Activated B cell treated with CpG ODN at 0.5 μM for 24 hours (primary cell): ENCODE measurements around the gene RAP1GDS1. TPM values are rescaled to one million over a fixed set of nuclear protein-coding genes. Genes with fewer than 3 reads are reported as not detected.
"Not testable (repeated sequence)": the region's sequence is repeated elsewhere in the genome, so short reads cannot be mapped to it uniquely, and the experiment has no call there.

Experiments used
- ATAC-seq: fragments of 200-7000 bp; cut with Tn5 transposase; one replicate; pipeline ENCODE4 v1.10.0; 2021; ENCODE audit warnings: low read depth, mild to moderate bottlenecking, moderate library complexity
- CTCF ChIA-PET: fragments of 350-600 bp; sonication (Branson Sonifier 250); formaldehyde crosslinking; loops from one replicate; lab custom pipeline; 2021; ENCODE audit warnings: antibody characterized with exemption; lab: Charles Lee
- POLR2A ChIA-PET: fragments of 350-600 bp; sonication (Branson Sonifier 250); formaldehyde crosslinking; loops from one replicate; lab custom pipeline; 2021; ENCODE audit warnings: antibody characterized with exemption; lab: Charles Lee
- DNase-seq: peaks from one replicate; pipeline ENCODE4 v3.0.0; 2022
- H3K27ac Mint-ChIP-seq: one replicate; pipeline ENCODE4 v1.8.0; 2020; ENCODE audit warnings: mixed read lengths
- H3K27me3 Mint-ChIP-seq: one replicate; pipeline ENCODE4 v1.8.0; 2021; ENCODE audit warnings: mixed read lengths
- H3K36me3 Mint-ChIP-seq: one replicate; pipeline ENCODE4 v1.8.0; 2021; ENCODE audit warnings: low read depth, mixed read lengths
- H3K4me1 Mint-ChIP-seq: one replicate; pipeline ENCODE4 v1.8.0; 2021; ENCODE audit warnings: mixed read lengths
- H3K4me3 Mint-ChIP-seq: one replicate; pipeline ENCODE4 v1.8.0; 2020; ENCODE audit warnings: mild to moderate bottlenecking, mixed read lengths
- H3K9me3 Mint-ChIP-seq: one replicate; pipeline ENCODE4 v1.8.0; 2020; ENCODE audit warnings: mixed read lengths
- intact Hi-C: fragments of 100-400 bp; cut with micrococcal nuclease; formaldehyde crosslinking; loops from one replicate; pipeline ENCODE4 v1.15.1; 2024
- total RNA-seq: library from RNA; stranded (reverse); gene quantifications from 2 replicates; pipeline ENCODE4 v1.2.3, GENCODE V29; 2022
- TF ChIP-seq, protein P1 (sequence below): fragments of 200-600 bp; IDR thresholded peaks from one replicate; pipeline ENCODE4 v1.8.0; 2022; ENCODE audit warnings: antibody characterized with exemption, mild to moderate bottlenecking

The RAP1GDS1 gene
- total RNA-seq, 1 donor from 2014 or later = 54.6 TPM

DNA sequence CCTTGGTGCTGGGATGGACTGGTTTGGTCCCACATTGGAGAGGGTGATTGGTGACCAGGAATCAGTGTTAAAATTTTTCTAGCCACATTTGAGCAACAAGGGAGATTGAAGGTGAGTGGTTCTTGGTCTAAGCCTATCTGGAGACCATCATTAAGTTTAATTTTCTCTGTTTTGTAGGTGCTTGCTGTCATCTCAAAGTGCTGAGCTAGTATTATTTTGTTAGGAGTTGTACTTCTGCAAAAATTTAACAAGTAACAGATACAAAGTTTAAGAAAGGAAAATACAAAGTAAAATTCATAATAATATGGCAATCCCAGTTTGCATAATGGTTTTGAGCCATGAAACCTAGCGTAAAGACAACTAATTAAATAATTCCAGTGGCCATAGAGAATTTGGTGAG is 66.5 kb downstream of the RAP1GDS1 start:
- DNase-seq (no peak), ATAC-seq (no peak)
- TF ChIP-seq, protein P1, sequence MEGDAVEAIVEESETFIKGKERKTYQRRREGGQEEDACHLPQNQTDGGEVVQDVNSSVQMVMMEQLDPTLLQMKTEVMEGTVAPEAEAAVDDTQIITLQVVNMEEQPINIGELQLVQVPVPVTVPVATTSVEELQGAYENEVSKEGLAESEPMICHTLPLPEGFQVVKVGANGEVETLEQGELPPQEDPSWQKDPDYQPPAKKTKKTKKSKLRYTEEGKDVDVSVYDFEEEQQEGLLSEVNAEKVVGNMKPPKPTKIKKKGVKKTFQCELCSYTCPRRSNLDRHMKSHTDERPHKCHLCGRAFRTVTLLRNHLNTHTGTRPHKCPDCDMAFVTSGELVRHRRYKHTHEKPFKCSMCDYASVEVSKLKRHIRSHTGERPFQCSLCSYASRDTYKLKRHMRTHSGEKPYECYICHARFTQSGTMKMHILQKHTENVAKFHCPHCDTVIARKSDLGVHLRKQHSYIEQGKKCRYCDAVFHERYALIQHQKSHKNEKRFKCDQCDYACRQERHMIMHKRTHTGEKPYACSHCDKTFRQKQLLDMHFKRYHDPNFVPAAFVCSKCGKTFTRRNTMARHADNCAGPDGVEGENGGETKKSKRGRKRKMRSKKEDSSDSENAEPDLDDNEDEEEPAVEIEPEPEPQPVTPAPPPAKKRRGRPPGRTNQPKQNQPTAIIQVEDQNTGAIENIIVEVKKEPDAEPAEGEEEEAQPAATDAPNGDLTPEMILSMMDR = no peak
- intact Hi-C loops = no loop called here
- H3K27me3 Mint-ChIP-seq = no peaks in the 10 kb centered on the region
- H3K4me3 Mint-ChIP-seq = no peak overlapping the region
- peaks cover 37% of the 10 kb centered on the region for H3K36me3 Mint-ChIP-seq
- H3K9me3 Mint-ChIP-seq = peaks cover 10% of the 10 kb centered on the region
- ChIA-PET CTCF (no interaction called here), POLR2A (no interaction called here)
- peaks cover 4% of the 10 kb centered on the region for H3K4me1 Mint-ChIP-seq
- no peak overlapping the region for H3K27ac Mint-ChIP-seq

DNA sequence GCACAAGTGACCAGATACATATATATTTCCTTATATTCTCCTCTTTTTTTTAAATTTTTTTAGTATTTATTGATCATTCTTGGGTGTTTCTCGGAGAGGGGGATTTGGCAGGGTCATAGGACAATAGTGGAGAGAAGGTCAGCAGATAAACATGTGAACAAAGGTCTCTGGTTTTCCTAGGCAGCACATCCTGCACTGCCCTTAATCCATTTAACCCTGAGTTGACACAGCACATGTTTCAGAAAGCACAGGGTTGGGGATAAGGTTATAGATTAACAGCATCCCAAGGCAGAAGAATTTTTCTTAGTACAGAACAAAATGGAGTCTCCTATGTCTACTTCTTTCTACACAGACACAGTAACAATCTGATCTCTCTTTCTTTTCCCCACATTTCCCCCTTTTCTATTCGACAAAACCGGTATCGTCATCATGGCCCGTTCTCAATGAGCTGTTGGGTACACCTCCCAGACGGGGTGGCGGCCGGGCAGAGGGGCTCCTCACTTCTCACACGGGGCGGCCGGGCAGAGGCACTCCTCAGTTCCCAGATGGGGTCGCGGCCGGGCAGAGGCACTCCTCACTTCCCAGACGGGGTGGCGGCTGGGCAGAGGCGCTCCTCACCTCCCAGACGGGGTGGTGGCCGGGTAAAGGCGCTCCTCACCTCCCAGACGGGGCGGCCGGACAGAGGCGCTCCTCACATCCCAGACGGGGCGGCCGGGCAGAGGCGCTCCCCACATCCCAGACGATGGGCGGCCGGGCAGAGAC is 68.9 kb downstream of the RAP1GDS1 start:
- H3K4me1 Mint-ChIP-seq, intact Hi-C loops, H3K27me3 Mint-ChIP-seq, DNase-seq, H3K27ac Mint-ChIP-seq, ATAC-seq, POLR2A ChIA-PET, H3K4me3 Mint-ChIP-seq, CTCF ChIA-PET: not testable (repeated sequence)
- H3K9me3 Mint-ChIP-seq = peaks cover 18% of the 10 kb centered on the region
- peaks cover 48% of the 10 kb centered on the region for H3K36me3 Mint-ChIP-seq

DNA sequence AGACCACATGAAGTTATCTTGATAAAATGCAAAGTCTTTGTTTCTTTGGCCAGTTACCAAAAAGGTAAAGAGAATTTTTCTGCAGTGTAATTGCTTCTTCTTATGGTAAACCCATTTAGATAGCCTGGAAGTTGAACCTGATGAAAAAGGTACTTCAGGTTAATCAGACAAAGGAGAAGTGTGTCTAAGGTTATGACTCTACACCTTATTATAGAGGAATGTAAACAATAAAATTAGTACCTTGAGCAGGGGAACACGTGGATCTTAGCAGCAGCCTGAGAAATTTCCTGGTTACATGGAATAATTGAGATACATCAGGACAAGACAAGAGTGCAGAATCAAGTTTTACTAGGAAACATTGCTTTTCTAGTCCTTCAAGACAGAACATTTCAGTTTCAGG is 70.8 kb downstream of the RAP1GDS1 start:
- POLR2A ChIA-PET = no interaction called here

DNA sequence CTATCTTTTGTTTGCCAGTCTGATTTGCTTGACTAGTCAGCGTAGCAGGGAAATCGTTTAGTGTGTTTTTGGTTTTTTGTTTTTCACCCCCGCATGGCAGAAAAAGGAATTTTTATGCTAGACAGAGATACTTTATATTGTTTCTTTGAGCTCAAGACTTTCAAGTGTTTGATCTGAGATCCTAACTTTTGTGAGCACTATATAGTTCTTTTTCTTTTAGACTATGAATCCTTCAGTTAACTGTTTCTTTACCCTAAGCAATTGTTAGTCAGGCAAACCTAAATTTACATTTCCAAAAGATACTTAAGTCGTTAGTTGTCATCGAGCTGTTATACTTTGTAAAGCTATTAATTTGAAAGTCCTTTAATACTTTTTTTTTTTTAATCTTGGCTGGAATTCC is 73.3 kb downstream of the RAP1GDS1 start:
- Mint-ChIP-seq H3K9me3 (peaks cover 20% of the 10 kb centered on the region), H3K36me3 (peaks cover 49% of the 10 kb centered on the region), H3K27me3 (no peaks in the 10 kb centered on the region), H3K4me1 (peaks cover 4% of the 10 kb centered on the region), H3K27ac (no peak overlapping the region), H3K4me3 (no peak overlapping the region)
- intact Hi-C loops = no loop called here
- DNase-seq = no peak
- TF ChIP-seq, protein P1 = no peak
- CTCF ChIA-PET = no interaction called here
- no peak for ATAC-seq
- POLR2A ChIA-PET = no interaction called here

More for the DNA sequence above, 70.8 kb downstream of the RAP1GDS1 start:
- peaks cover 55% of the 10 kb centered on the region for H3K36me3 Mint-ChIP-seq
- H3K27me3 Mint-ChIP-seq = no peaks in the 10 kb centered on the region
- intact Hi-C loops = no loop called here
- TF ChIP-seq, protein P1 = no peak
- peaks cover 4% of the 10 kb centered on the region for H3K4me1 Mint-ChIP-seq
- no peak for ATAC-seq
- CTCF ChIA-PET = no interaction called here
- no peak for DNase-seq
- no peak overlapping the region for H3K27ac Mint-ChIP-seq
- H3K9me3 Mint-ChIP-seq = peaks cover 18% of the 10 kb centered on the region
- H3K4me3 Mint-ChIP-seq = no peak overlapping the region

DNA sequence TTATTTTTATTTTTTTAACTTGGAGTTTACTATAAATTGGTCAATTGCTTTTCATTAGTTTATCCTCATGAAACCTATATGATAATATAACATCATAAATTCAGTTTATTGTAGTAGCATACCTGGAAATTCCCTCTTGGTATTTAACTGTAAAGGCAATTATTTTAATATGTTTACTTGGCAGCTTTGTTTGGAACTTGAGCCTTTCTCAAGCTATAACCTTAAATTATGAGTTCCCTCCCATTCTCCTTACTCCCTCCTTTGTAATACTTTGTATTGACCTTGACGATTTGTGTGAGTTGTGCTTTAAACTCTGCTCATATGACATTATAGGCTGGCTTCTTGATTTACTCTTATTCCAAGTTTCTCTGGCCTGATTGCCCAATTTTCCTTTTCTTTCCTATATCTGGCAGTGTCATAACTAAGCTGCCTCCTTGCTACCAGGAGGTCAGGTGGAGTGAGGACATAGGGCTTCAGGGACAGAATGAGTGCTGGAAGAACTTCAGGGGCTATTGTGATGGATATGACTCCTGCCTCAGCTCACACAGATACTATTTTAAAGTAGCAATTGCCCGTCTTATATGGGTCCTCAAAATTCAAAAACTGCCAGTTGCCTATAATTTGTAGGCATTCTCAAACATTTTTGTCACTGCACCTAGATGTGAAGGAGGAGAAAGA is 77.7 kb downstream of the RAP1GDS1 start:
- Mint-ChIP-seq H3K4me1 (peaks cover 10% of the 10 kb centered on the region), H3K4me3 (no peak overlapping the region), H3K9me3 (peaks cover 6% of the 10 kb centered on the region), H3K36me3 (peaks cover 34% of the 10 kb centered on the region), H3K27me3 (no peaks in the 10 kb centered on the region), H3K27ac (no peak overlapping the region)
- TF ChIP-seq, protein P1 = no peak
- DNase-seq = no peak
- intact Hi-C loops = no loop called here
- ChIA-PET CTCF (no interaction called here), POLR2A (no interaction called here)
- no peak for ATAC-seq
